HCT116 (cell line): ENCODE measurements around the gene BRMS1. TPM values are rescaled to one million over a fixed set of nuclear protein-coding genes. Genes with fewer than 3 reads are reported as not detected.

Source experiments
- ATAC-seq: fragments of 200-7000 bp; cut with Tn5 transposase; 2 replicates; pipeline ENCODE4 v1.9.1; 2020; ENCODE audit warnings: mild to moderate bottlenecking, moderate library complexity
- BruUV-seq: library from RNA; stranded (reverse); fragments of 400-500 nt; replicated peaks from 2 replicates; lab custom pipeline; 2021; lab: Mats Ljungman, UMichigan
- CTCF ChIA-PET: fragments of 300-600 bp; sonication (Branson Sonifier 250); formaldehyde crosslinking; loops from one replicate; lab custom pipeline; 2021; ENCODE audit warnings: antibody characterized with exemption; lab: Charles Lee
- POLR2A ChIA-PET: fragments of 300-600, 350-600 bp; sonication (Branson Sonifier 250); formaldehyde crosslinking; loops from one replicate; lab custom pipeline; 2021; ENCODE audit warnings: antibody characterized with exemption; lab: Charles Lee
- RAD21 ChIA-PET, 2 experiments: fragments of 300-600 bp; sonication (Branson Sonifier 250); formaldehyde crosslinking; loops; one replicate each; lab custom pipeline; 2023; ENCODE audit warnings: low total read pairs in 2 of 2; ENCODE audit not compliant: uncharacterized antibody in 2 of 2, unreplicated experiment in 2 of 2, low non-redundant PET in 1 of 2; lab: Charles Lee
- DNase-seq: peaks from one replicate; pipeline ENCODE4 v3.0.0-alpha.2; 2010; ENCODE audit warnings: low read depth, low spot score
- H2AFZ ChIP-seq: fragments of 200-600 bp; shearing (Covaris generic), sonication (generic); 2 replicates; pipeline ENCODE4 v1.6.1; 2017; ENCODE audit warnings: low read depth, mixed run types, mixed read lengths, antibody characterized with exemption, low read length; ENCODE audit not compliant: poor library complexity, severe bottlenecking
- H3K27ac ChIP-seq: 2 replicates; pipeline ENCODE4 v1.5.1; 2012; ENCODE audit warnings: low read depth, low read length
- H3K27me3 ChIP-seq: fragments of 200-600 bp; sonication (generic); 2 replicates; pipeline ENCODE4 v1.6.1; 2016; ENCODE audit warnings: mixed run types, low read length, mixed read lengths; ENCODE audit not compliant: insufficient read depth
- H3K36me3 ChIP-seq, 2 experiments: fragments of 200-500 bp in 1 of 2; fragments of 200-600 bp in 1 of 2; sonication (Bioruptor generic) in 1 of 2; sonication (generic) in 1 of 2; 2 replicates each; pipeline versions ENCODE4 v1.5.1 to v1.6.1; 2014 to 2016; ENCODE audit warnings: low read length in 2 of 2, inconsistent platforms in 1 of 2, mixed read lengths in 1 of 2, mixed run types in 1 of 2; ENCODE audit not compliant: insufficient read depth in 2 of 2, control insufficient read depth in 1 of 2
- H3K4me1 ChIP-seq, 2 experiments: fragments of 200-600 bp in 1 of 2; sonication (generic) in 1 of 2; 2 replicates each; pipeline versions ENCODE4 v1.5.1 to v1.6.1; 2012 to 2017; ENCODE audit warnings: low read length in 2 of 2, inconsistent platforms in 1 of 2, mild to moderate bottlenecking in 1 of 2, mixed read lengths in 1 of 2, mixed run types in 1 of 2, moderate library complexity in 1 of 2; ENCODE audit not compliant: insufficient read depth in 2 of 2, control insufficient read depth in 1 of 2
- H3K4me2 ChIP-seq: fragments of 200-600 bp; sonication (generic); 2 replicates; pipeline ENCODE4 v1.6.1; 2017; ENCODE audit warnings: mixed run types, low read length, mixed read lengths
- H3K4me3 ChIP-seq, 2 experiments: fragments of 200-600 bp in 1 of 2; sonication (generic) in 1 of 2; replicated peaks in 1 of 2; 2 replicates each; pipeline ENCODE4 v1.5.1; 2011 to 2016; ENCODE audit warnings: low read length in 2 of 2, control low read depth in 1 of 2, low read depth in 1 of 2, mild to moderate bottlenecking in 1 of 2, mixed read lengths in 1 of 2, mixed run types in 1 of 2
- H3K79me2 ChIP-seq: fragments of 200-600 bp; sonication (generic); 2 replicates; pipeline ENCODE4 v1.6.1; 2017; ENCODE audit warnings: mild to moderate bottlenecking, mixed run types, low read length, moderate library complexity, mixed read lengths; ENCODE audit not compliant: insufficient read depth
- H3K9ac ChIP-seq: fragments of 200-600 bp; sonication (generic); 2 replicates; pipeline ENCODE4 v1.6.1; 2016; ENCODE audit warnings: low read length, mixed read lengths
- H3K9me2 ChIP-seq: fragments of 200-600 bp; sonication (generic), shearing (Covaris generic); 2 replicates; pipeline ENCODE4 v1.6.1; 2017; ENCODE audit warnings: mixed run types, mild to moderate bottlenecking, moderate library complexity; ENCODE audit not compliant: insufficient read depth
- H3K9me3 ChIP-seq, 2 experiments: fragments of 200-500 bp in 1 of 2; fragments of 200-600 bp in 1 of 2; sonication (Bioruptor generic) in 1 of 2; sonication (generic) in 1 of 2; 2 replicates each; pipeline ENCODE4 v1.6.1; 2014 to 2017; ENCODE audit warnings: low read length in 2 of 2, mixed read lengths in 2 of 2, inconsistent platforms in 1 of 2, low read depth in 1 of 2, mild to moderate bottlenecking in 1 of 2, mixed run types in 1 of 2, moderate library complexity in 1 of 2; ENCODE audit not compliant: control insufficient read depth in 1 of 2, insufficient read depth in 1 of 2
- H4K20me1 ChIP-seq: fragments of 200-600 bp; sonication (generic), shearing (Covaris generic); 2 replicates; pipeline ENCODE4 v1.6.1; 2017; ENCODE audit warnings: mixed run types, mild to moderate bottlenecking, moderate library complexity; ENCODE audit not compliant: insufficient read depth
- ATF3 ChIP-seq: IDR thresholded peaks from 2 replicates; pipeline ENCODE4 v1.6.1; 2012
- CBX3 ChIP-seq: IDR thresholded peaks from 2 replicates; pipeline ENCODE4 v1.6.1; 2012; ENCODE audit warnings: low read depth
- CEBPB ChIP-seq: IDR thresholded peaks from 2 replicates; pipeline ENCODE4 v1.6.1; 2012; ENCODE audit warnings: low read depth
- EGR1 ChIP-seq: IDR thresholded peaks from 2 replicates; pipeline ENCODE4 v1.6.1; 2012; ENCODE audit warnings: low read depth
- ELF1 ChIP-seq: IDR thresholded peaks from 2 replicates; pipeline ENCODE4 v1.6.1; 2012; ENCODE audit warnings: low read depth, borderline replicate concordance
- EZH2 ChIP-seq: fragments of 200-600 bp; sonication (generic); IDR thresholded peaks from 2 replicates; pipeline ENCODE4 v1.6.1; 2017; ENCODE audit warnings: antibody characterized with exemption, mixed run types
- EZH2phosphoT487 ChIP-seq: fragments of 200-600 bp; IDR thresholded peaks from 2 replicates; pipeline ENCODE4 v1.6.1; 2018; ENCODE audit warnings: antibody characterized with exemption, borderline replicate concordance
- JUND ChIP-seq: IDR thresholded peaks from 2 replicates; pipeline ENCODE4 v1.6.1; 2012
- POLR2A ChIP-seq: IDR thresholded peaks from 2 replicates; pipeline ENCODE4 v1.7.0; 2011; ENCODE audit warnings: borderline replicate concordance; ENCODE audit not compliant: insufficient read depth, insufficient read length; ENCODE audit errors: extremely low read depth
- POLR2AphosphoS5 ChIP-seq: IDR thresholded peaks from 2 replicates; pipeline ENCODE4 v1.6.1; 2011; ENCODE audit warnings: mild to moderate bottlenecking, low read depth, low read length, moderate library complexity
- RAD21 ChIP-seq: IDR thresholded peaks from 2 replicates; pipeline ENCODE4 v1.6.1; 2012; ENCODE audit warnings: low read depth, mild to moderate bottlenecking
- REST ChIP-seq: IDR thresholded peaks from 2 replicates; pipeline ENCODE4 v1.6.1; 2012; ENCODE audit warnings: low read depth
- SIN3A ChIP-seq: IDR thresholded peaks from 2 replicates; pipeline ENCODE4 v1.6.1; 2012; ENCODE audit warnings: low read depth
- SP1 ChIP-seq: IDR thresholded peaks from 2 replicates; pipeline ENCODE4 v1.6.1; 2012; ENCODE audit warnings: low read depth
- SRF ChIP-seq: IDR thresholded peaks from 2 replicates; pipeline ENCODE4 v1.6.1; 2012; ENCODE audit warnings: low read depth
- YY1 ChIP-seq: IDR thresholded peaks from 2 replicates; pipeline ENCODE4 v1.6.1; 2011; ENCODE audit warnings: low read length, low read depth, moderate library complexity, mild to moderate bottlenecking; ENCODE audit not compliant: insufficient replicate concordance; ENCODE audit errors: extremely low read depth
- ZBTB33 ChIP-seq: IDR thresholded peaks from 2 replicates; pipeline ENCODE4 v1.6.1; 2011; ENCODE audit warnings: mild to moderate bottlenecking, low read length, moderate library complexity; ENCODE audit not compliant: insufficient replicate concordance; ENCODE audit errors: extremely low read depth
- ZFX ChIP-seq: fragments of 450-650 bp; IDR thresholded peaks from 2 replicates; pipeline ENCODE4 v1.6.1; 2017
- ZNF274 ChIP-seq: fragments of 200-500 bp; sonication (Bioruptor generic); IDR thresholded peaks from 2 replicates; pipeline ENCODE4 v1.6.1; 2014; ENCODE audit warnings: mild to moderate bottlenecking, low read depth, low read length, inconsistent platforms
- intact Hi-C: fragments of 100-400 bp; cut with micrococcal nuclease; formaldehyde crosslinking; loops from 2 replicates; pipeline ENCODE4 v1.10.0; 2022
- total RNA-seq: library from RNA; stranded (reverse); gene quantifications from one replicate; pipeline ENCODE4 v1.2.1, GENCODE V29; 2021; ENCODE audit not compliant: unreplicated experiment

The BRMS1 gene
- total RNA-seq, 1 experiment from 2014 or later, result 42.1 TPM

- ATAC-seq (no peak), DNase-seq (no peak)
- H3K79me2 ChIP-seq, result peaks cover 27% of the 10 kb centered on the region
- no peak overlapping the region for H2AFZ ChIP-seq
- H3K36me3 ChIP-seq, result peaks cover 30 to 56% of the 10 kb centered on the region in 2 experiments
- peaks cover 7 to 16% of the 10 kb centered on the region in 2 experiments for H3K4me1 ChIP-seq
- ChIA-PET CTCF (interaction anchor here (1.1 to 2.8 kb wide), 2 partner anchors 21 to 24 kb away, joined by 4 to 23 read pairs; no protein-coding TSS in a partner anchor), POLR2A (no interaction called here), RAD21 (no interaction called here)
- H3K27me3 ChIP-seq, result no peaks in the 10 kb centered on the region
- no peak overlapping the region for H3K9ac ChIP-seq
- BruUV-seq, result no TSS peak
- no peaks in the 10 kb centered on the region for H3K9me2 ChIP-seq
- H4K20me1 ChIP-seq, result no peaks in the 10 kb centered on the region
- no peak overlapping the region for H3K4me2 ChIP-seq
- H3K27ac ChIP-seq, result peak overlapping the region; percentile 34; the same call in 1 of the 2 replicates
- H3K4me3 ChIP-seq, result no peak overlapping the region
- no peaks in the 10 kb centered on the region for H3K9me3 ChIP-seq
- TF ChIP-seq ZBTB33 (no peak), RAD21 (no peak), CEBPB (no peak), ELF1 (no peak), EZH2phosphoT487 (no peak), ATF3 (no peak), SP1 (no peak), YY1 (no peak), ZFX (no peak), EZH2 (no peak), ZNF274 (no peak), POLR2A (no peak), REST (no peak), SRF (no peak), SIN3A (no peak), EGR1 (no peak), CBX3 (no peak), JUND (no peak), POLR2AphosphoS5 (no peak)
- intact Hi-C loops, result no loop called here
Measured at GRCh38 chr11:66365166-66365565, 20.3 kb upstream of the BRMS1 start.
